NCI-H1694 (cell line): ENCODE data around the gene ANKRD18B.
"Not testable (repeated sequence)": the region's sequence is repeated elsewhere in the genome, so short reads cannot be mapped to it uniquely, and the experiment has no call there.

Source experiments
- DNase-seq: peaks from one replicate; lab custom pipeline; 2025; lab: John Stamatoyannopoulos, UW

Gene ANKRD18B

GRCh38 chr9:33523397-33524305, at the start of gene ANKRD18B:
Gene ANKRD18B (plus strand): TSS chr9:33524251. CDS start chr9:33524490, 239 bp downstream.
- DNase-seq = peak; percentile 62

DNA sequence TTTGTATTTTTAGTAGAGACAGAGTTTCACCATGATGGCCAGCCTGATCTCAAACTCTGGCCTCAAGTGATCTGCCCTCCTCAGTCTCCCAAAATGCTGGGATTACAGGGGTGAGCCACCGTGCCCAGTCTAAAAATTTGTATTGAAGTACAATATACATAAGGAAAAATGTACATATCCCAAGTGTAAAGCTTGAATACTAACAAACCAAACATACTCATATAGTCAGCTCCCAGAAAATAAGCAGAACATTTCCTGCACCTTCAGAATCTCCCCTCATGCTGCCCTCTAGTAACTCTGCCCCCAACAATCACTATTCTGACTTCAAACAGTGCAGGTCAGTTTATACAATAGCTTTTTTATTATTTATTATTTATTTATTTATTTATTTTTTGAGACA, 48.7 kb upstream of the ANKRD18B start:
- no peak for DNase-seq

DNA sequence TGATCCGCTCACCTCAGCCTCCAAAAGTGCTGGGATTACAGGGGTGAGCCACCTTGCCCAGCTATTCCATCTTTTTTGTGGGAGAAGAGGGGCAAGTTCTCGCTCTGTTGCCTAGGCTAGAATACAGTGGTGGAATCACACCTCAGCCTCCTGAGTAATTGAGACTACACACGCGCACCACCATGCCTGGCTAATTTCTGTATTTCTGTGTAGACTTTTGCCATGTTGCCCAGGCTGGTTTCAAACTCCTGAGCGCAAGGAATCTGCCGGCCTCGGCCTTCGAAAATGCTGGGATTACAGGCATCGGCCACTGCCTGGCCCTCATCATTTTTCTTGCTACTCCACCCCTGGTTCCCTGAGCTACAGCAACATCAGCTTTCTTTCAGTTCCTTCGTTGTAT, 47.5 kb upstream of the ANKRD18B start:
- no peak for DNase-seq

DNA sequence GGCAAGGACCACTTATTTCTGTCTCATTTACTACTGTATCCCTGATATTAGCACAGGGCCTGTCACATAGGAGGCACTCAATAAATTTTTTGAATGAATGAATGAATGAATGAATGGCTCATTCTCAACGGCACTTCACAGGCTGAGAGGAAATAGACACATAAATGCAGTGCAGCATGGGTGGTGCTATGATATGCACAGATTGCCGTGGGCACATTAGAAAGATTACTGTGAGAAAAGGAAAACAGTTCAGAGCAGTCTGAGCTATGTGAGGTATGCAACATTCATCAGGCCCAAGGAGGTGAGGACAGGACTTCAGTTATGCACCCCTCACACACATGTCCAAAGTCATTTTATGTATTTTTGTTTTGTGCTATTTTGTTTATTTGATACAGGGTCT, 43.9 kb upstream of the ANKRD18B start:
- no peak for DNase-seq

- no peak for DNase-seq
Observed at GRCh38 chr9:33480976-33481375, 43.1 kb upstream of the ANKRD18B start.

- DNase-seq = not testable (repeated sequence)
Observed at GRCh38 chr9:33485312-33485711, 38.7 kb upstream of the ANKRD18B start.

GRCh38 chr9:33489066-33489465, 35.0 kb upstream of the ANKRD18B start:
- no peak for DNase-seq

GRCh38 chr9:33493819-33494218, 30.2 kb upstream of the ANKRD18B start:
- not testable (repeated sequence) for DNase-seq

- DNase-seq = peak; percentile 15
Observed at GRCh38 chr9:33498387-33498786, 25.7 kb upstream of the ANKRD18B start.

- no peak for DNase-seq
Observed at GRCh38 chr9:33506626-33507370, 17.3 kb upstream of the ANKRD18B start.

DNA sequence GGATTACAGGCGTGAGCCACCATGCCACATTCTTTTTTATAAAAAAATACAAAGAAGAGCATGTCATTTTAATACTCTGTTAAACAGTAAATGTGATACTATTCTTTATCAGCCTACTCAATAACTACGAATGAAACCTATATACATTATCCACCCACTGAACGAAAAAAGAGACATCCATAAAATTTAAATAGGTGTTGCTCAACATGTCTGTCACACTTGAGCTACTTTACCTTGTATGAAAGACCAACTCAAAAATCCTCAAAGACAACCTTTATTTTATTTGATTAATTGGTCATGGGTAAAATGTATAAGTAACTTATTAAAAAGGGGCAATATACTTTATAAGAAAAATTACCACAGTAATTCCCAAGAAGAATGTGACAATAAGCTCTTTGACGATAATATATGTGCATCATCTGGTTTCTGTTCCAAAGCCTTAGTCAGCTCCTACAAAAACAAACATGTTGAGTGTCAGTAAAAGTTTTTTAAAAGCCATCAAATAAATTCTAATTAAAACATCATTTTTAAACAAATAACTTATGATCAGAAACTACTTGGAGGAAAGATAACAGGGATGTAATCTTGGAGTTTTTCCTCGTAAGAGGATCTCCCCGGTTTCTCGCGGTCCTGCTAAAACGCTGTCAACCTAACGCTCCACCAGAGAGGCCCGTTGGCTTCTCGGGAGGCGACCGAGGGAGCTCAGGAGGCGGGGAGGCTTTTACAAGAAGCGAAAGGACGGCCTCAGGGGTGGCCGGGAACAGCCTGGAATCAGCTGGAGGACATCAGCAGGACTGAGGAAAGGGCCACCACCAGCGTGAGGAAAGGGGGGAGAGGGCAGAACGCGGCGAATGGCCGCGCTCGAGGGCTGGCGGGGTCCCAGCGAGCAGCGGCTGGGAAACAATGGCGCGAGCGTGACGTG, 13.5 kb upstream of the ANKRD18B start:
- DNase-seq = peak; percentile 41

DNA sequence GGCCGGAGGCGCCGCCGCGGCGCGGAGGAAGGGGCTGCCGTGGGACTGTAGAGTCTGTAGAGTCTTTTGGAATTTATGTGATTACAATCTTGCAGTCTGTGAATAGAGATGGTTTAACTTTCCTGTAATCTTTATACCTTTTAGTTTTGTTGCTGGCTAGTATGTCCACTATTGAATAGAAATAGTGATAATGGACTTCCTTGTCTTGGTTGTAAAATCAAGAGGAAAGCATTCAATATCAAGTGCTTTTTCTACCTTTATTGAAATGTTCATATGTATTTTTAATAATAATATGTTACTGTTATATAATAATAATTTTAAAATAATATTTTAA, 12.9 kb upstream of the ANKRD18B start:
- not testable (repeated sequence) for DNase-seq

GRCh38 chr9:33512535-33512934, 11.5 kb upstream of the ANKRD18B start:
- not testable (repeated sequence) for DNase-seq

GRCh38 chr9:33515342-33515995, 8.6 kb upstream of the ANKRD18B start:
- DNase-seq = not testable (repeated sequence)

DNA sequence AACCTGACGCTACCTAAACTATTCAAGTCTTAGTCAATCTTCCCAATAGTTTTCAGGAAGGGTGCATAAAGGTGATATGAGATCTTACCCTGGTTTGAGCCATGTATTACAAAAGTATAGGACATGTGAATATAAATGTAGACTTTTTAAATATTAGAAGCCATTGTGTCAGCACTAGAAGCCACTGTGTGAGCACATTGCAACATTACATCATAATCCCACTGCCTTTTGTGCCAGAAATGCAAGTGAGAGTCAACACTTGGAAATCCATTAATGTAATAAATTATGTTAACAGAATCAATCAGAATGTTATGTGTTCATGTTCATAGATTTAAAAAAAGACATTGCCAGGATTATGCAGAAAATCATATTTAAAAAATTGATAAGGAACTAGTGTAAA, 7.7 kb upstream of the ANKRD18B start:
- DNase-seq = not testable (repeated sequence)

GRCh38 chr9:33517373-33517772, 6.7 kb upstream of the ANKRD18B start:
- DNase-seq = no peak

- not testable (repeated sequence) for DNase-seq
Observed at GRCh38 chr9:33517934-33518577, 6.0 kb upstream of the ANKRD18B start.

GRCh38 chr9:33521861-33522260, 2.2 kb upstream of the ANKRD18B start:
- not testable (repeated sequence) for DNase-seq

- peak; percentile 49 for DNase-seq
Observed at GRCh38 chr9:33524306-33524947, 376 bp downstream of the ANKRD18B start.

GRCh38 chr9:33528069-33528468, 4.0 kb downstream of the ANKRD18B start:
- DNase-seq = not testable (repeated sequence)
